ENCODE measurements around the gene CD34.
A peak's percentile ranks its signal among the peaks of the same experiment; 100 is the strongest.

DNA sequence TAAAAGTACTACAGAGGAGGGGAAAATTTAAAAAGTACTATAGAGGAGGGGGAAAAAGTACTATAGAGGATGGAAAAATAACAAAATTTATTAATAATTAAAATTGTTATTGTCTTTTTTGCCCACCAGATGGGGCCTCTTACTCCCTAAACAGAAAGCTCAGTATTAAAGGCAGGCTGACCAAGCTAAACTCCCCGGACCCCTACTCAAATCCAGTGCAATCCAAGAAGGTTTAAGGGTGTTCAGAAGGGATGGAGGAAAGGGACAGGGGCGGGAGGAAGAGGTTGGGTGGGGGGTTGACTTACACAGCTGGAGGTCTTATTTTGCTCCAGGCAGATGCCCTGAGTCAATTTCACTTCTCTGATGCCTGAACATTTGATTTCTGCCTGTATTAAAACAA, 13.7 kb downstream of the CD34 start:
- TF ChIP-seq, protein P1, sequence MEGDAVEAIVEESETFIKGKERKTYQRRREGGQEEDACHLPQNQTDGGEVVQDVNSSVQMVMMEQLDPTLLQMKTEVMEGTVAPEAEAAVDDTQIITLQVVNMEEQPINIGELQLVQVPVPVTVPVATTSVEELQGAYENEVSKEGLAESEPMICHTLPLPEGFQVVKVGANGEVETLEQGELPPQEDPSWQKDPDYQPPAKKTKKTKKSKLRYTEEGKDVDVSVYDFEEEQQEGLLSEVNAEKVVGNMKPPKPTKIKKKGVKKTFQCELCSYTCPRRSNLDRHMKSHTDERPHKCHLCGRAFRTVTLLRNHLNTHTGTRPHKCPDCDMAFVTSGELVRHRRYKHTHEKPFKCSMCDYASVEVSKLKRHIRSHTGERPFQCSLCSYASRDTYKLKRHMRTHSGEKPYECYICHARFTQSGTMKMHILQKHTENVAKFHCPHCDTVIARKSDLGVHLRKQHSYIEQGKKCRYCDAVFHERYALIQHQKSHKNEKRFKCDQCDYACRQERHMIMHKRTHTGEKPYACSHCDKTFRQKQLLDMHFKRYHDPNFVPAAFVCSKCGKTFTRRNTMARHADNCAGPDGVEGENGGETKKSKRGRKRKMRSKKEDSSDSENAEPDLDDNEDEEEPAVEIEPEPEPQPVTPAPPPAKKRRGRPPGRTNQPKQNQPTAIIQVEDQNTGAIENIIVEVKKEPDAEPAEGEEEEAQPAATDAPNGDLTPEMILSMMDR (conservative IDR thresholded peaks at IDR 0.05; ENCODE audit: low read depth, low read length): peak; percentile 31; the same call in 1 of the 2 replicates
- TF ChIP-seq EZH2 (IDR thresholded peaks at IDR 0.05; ENCODE audit: borderline replicate concordance, low read depth, low read length, poor library complexity, severe bottlenecking): no peak

All from A673 (cell line).